GM12878 (cell line): Measurements from ENCODE around the gene MAOA.

ENCODE experiments used
- EP300 ChIP-seq, 2 experiments: fragments of 150-350 bp in 1 of 2; IDR thresholded peaks; 2 replicates each; pipeline ENCODE4 v1.6.1; 2011 to 2012; ENCODE audit warnings: low read depth in 2 of 2, low read length in 2 of 2, borderline replicate concordance in 1 of 2, improper control_type of control experiment in 1 of 2, inconsistent platforms in 1 of 2; ENCODE audit not compliant: control insufficient read depth in 1 of 2
- NRF1 ChIP-seq: conservative IDR thresholded peaks from 2 replicates; pipeline ENCODE4 v1.6.1; 2011; ENCODE audit warnings: mild to moderate bottlenecking, low read depth, low read length, improper control_type of control experiment
- POLR2AphosphoS2 ChIP-seq: IDR thresholded peaks from 2 replicates; pipeline ENCODE4 v1.6.1; 2011; ENCODE audit warnings: low read depth, mild to moderate bottlenecking, low read length, improper control_type of control experiment, moderate library complexity
- RAD51 ChIP-seq: fragments of 450-650 bp; IDR thresholded peaks from 2 replicates; pipeline ENCODE4 v1.6.1; 2016; ENCODE audit warnings: moderate library complexity, mild to moderate bottlenecking, inconsistent platforms
- SMC3 ChIP-seq: IDR thresholded peaks from 2 replicates; pipeline ENCODE4 v1.6.1; 2011; ENCODE audit warnings: low read length, improper control_type of control experiment, borderline replicate concordance
- SPI1 ChIP-seq: IDR thresholded peaks from 2 replicates; pipeline ENCODE4 v1.6.1; 2011; ENCODE audit warnings: low read depth, mild to moderate bottlenecking, low read length, moderate library complexity, borderline replicate concordance; ENCODE audit not compliant: insufficient read depth

GRCh38 chrX:43717161-43717560 is 61.1 kb downstream of the MAOA start:
- no peak for TF ChIP-seq EP300 (IDR thresholded peaks at IDR 0.05; ENCODE audit: borderline replicate concordance in 1 of 2, control insufficient read depth in 1 of 2, low read depth in 2 of 2, low read length in 2 of 2)
- TF ChIP-seq NRF1: no peak
- no peak for TF ChIP-seq RAD51
- TF ChIP-seq POLR2AphosphoS2: no peak
- no peak for TF ChIP-seq SMC3
- TF ChIP-seq SPI1: no peak
